ENCODE measurements around the gene ARL3.
"Not testable (repeated sequence)": the region's sequence is repeated elsewhere in the genome, so short reads cannot be mapped to it uniquely, and the experiment has no call there.

Gene ARL3

GRCh38 chr10:102668326-102669107 is 45.7 kb downstream of the ARL3 start:
- Histone ChIP-seq H3K27ac (ENCODE audit: low read depth, low read length) (no peak overlapping the region), H3K9ac (ENCODE audit: low read length) (no peak overlapping the region), H3K27me3 (ENCODE audit: control insufficient read depth in 1 of 2, insufficient read depth in 2 of 2, low read length in 2 of 2) (no peaks in the 10 kb centered on the region), H3K4me3 (ENCODE audit: low read depth in 1 of 2, low read length in 2 of 2) (no peak overlapping the region), H3K9me3 (ENCODE audit: low read length) (no peaks in the 10 kb centered on the region), H3K4me1 (ENCODE audit: insufficient read depth, low read length) (peaks cover 2% of the 10 kb centered on the region), H3K36me3 (ENCODE audit: insufficient read depth, low read length) (no peaks in the 10 kb centered on the region)

DNA sequence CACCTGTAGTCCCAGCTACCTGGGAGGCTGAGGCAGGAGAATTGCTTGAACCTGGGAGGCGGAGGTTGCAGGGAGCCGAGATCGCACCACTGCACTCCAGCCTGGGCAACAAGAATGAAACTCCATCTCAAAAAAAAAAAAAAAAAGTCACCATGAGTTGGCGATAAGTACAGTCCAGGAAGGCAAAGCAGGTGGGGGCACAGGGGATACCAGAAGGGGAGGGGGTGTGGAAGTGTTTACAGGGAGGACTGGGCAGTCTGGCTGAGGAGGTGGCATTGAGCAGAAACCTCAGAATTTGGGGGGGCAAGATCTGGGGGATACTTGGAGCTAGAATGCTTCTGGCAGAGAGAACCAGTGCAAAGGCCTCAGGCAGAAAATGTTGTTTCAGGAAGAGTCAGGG is 46.8 kb downstream of the ARL3 start:
- H3K4me1 ChIP-seq (ENCODE audit: insufficient read depth, low read length); H3K9me3 ChIP-seq (ENCODE audit: low read length); H3K36me3 ChIP-seq (ENCODE audit: insufficient read depth, low read length); H3K27ac ChIP-seq (ENCODE audit: low read depth, low read length); H3K9ac ChIP-seq (ENCODE audit: low read length); H3K4me3 ChIP-seq (ENCODE audit: low read depth in 1 of 2, low read length in 2 of 2); H3K27me3 ChIP-seq (ENCODE audit: control insufficient read depth in 1 of 2, insufficient read depth in 2 of 2, low read length in 2 of 2): not testable (repeated sequence)

DNA sequence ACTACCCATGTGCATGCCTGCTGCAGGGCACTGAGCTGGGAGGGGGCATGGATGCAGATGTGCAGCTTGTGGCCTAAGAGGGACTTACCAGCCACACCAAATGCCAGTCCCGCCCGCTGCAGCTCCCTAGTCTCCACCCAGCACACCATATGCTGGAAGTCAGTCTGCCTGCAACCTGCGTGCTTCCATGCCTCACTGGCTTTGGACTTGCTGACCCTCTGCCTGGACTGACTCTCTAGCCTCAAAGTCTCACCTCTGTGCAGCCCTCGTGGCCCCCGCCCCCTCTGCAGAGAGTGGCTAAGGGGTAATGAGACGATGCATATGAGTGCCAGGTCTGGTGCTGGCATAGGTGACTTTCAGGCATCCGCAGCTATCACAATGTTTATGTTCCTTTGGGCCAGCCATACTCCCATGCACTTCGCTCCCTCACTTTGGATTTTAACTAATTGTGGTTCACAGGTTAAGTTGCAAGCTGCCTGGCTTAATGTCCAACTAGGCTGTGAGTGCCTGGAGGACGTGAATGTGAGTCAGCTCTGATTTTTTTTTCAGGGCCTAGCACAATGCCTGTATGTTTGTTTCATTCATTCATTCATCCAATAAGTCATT is 48.2 kb downstream of the ARL3 start:
- Histone ChIP-seq H3K27ac (ENCODE audit: low read depth, low read length) (no peak overlapping the region), H3K4me3 (ENCODE audit: low read depth in 1 of 2, low read length in 2 of 2) (no peak overlapping the region), H3K9me3 (ENCODE audit: low read length) (no peaks in the 10 kb centered on the region), H3K9ac (ENCODE audit: low read length) (no peak overlapping the region), H3K36me3 (ENCODE audit: insufficient read depth, low read length) (no peaks in the 10 kb centered on the region), H3K4me1 (ENCODE audit: insufficient read depth, low read length) (peaks cover 7% of the 10 kb centered on the region), H3K27me3 (ENCODE audit: control insufficient read depth in 1 of 2, insufficient read depth in 2 of 2, low read length in 2 of 2) (no peaks in the 10 kb centered on the region)

- peaks cover 13% of the 10 kb centered on the region for H3K4me1 ChIP-seq (ENCODE audit: insufficient read depth, low read length)
- no peak overlapping the region for H3K4me3 ChIP-seq (ENCODE audit: low read depth in 1 of 2, low read length in 2 of 2)
- H3K36me3 ChIP-seq (ENCODE audit: insufficient read depth, low read length) = peaks cover 16% of the 10 kb centered on the region
- no peak overlapping the region for H3K27ac ChIP-seq (ENCODE audit: low read depth, low read length)
- no peak overlapping the region for H3K9ac ChIP-seq (ENCODE audit: low read length)
- H3K27me3 ChIP-seq (ENCODE audit: control insufficient read depth in 1 of 2, insufficient read depth in 2 of 2, low read length in 2 of 2) = no peaks in the 10 kb centered on the region
- no peaks in the 10 kb centered on the region for H3K9me3 ChIP-seq (ENCODE audit: low read length)
Observed at GRCh38 chr10:102661658-102662028, 52.6 kb downstream of the ARL3 start.

- Histone ChIP-seq H3K36me3 (ENCODE audit: insufficient read depth, low read length) (peaks cover 22% of the 10 kb centered on the region), H3K9ac (ENCODE audit: low read length) (no peak overlapping the region), H3K4me1 (ENCODE audit: insufficient read depth, low read length) (peaks cover 13% of the 10 kb centered on the region), H3K27ac (ENCODE audit: low read depth, low read length) (no peak overlapping the region), H3K27me3 (ENCODE audit: control insufficient read depth in 1 of 2, insufficient read depth in 2 of 2, low read length in 2 of 2) (no peaks in the 10 kb centered on the region), H3K4me3 (ENCODE audit: low read depth in 1 of 2, low read length in 2 of 2) (no peak overlapping the region), H3K9me3 (ENCODE audit: low read length) (no peaks in the 10 kb centered on the region)
Observed at GRCh38 chr10:102660888-102661657, 53.1 kb downstream of the ARL3 start.

DNA sequence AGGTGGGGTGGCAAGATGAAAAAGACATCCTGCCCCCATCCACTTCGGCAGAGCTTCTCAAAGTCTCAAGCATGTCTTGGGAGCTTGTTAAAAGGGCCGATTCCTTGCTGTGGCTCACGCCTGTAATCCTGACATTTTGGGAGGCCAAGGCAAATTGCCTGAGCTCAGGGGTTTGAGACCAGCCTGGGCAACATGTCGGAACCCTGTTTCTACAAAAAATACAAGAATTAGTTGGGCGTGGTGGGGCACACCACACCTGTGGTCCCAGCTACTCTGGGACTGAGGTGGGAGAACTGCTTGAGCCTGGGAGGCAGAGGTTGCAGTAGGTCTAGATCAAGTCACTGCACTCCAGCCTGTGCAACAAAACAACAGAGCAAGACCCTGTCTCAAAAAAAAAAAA is 55.4 kb downstream of the ARL3 start:
- H3K27ac ChIP-seq (ENCODE audit: low read depth, low read length) = no peak overlapping the region
- H3K4me3 ChIP-seq (ENCODE audit: low read depth in 1 of 2, low read length in 2 of 2) = no peak overlapping the region
- no peaks in the 10 kb centered on the region for H3K9me3 ChIP-seq (ENCODE audit: low read length)
- H3K36me3 ChIP-seq (ENCODE audit: insufficient read depth, low read length) = peaks cover 42% of the 10 kb centered on the region
- no peaks in the 10 kb centered on the region for H3K27me3 ChIP-seq (ENCODE audit: control insufficient read depth in 1 of 2, insufficient read depth in 2 of 2, low read length in 2 of 2)
- H3K4me1 ChIP-seq (ENCODE audit: insufficient read depth, low read length) = peaks cover 13% of the 10 kb centered on the region
- no peak overlapping the region for H3K9ac ChIP-seq (ENCODE audit: low read length)

- H3K9ac ChIP-seq (ENCODE audit: low read length) = no peak overlapping the region
Observed at GRCh38 chr10:102657984-102658724, 56.0 kb downstream of the ARL3 start.

GRCh38 chr10:102657451-102657850 is 56.7 kb downstream of the ARL3 start:
- Histone ChIP-seq H3K9me3 (ENCODE audit: low read length) (no peaks in the 10 kb centered on the region), H3K36me3 (ENCODE audit: insufficient read depth, low read length) (peaks cover 53% of the 10 kb centered on the region), H3K9ac (ENCODE audit: low read length) (no peak overlapping the region), H3K27ac (ENCODE audit: low read depth, low read length) (no peak overlapping the region), H3K27me3 (ENCODE audit: control insufficient read depth in 1 of 2, insufficient read depth in 2 of 2, low read length in 2 of 2) (no peaks in the 10 kb centered on the region), H3K4me3 (ENCODE audit: low read depth in 1 of 2, low read length in 2 of 2) (no peak overlapping the region), H3K4me1 (ENCODE audit: insufficient read depth, low read length) (peaks cover 13% of the 10 kb centered on the region)

More at GRCh38 chr10:102657984-102658724, 56.0 kb downstream of the ARL3 start:
- no peaks in the 10 kb centered on the region for H3K9me3 ChIP-seq (ENCODE audit: low read length)
- no peak overlapping the region for H3K4me3 ChIP-seq (ENCODE audit: low read depth in 1 of 2, low read length in 2 of 2)
- no peaks in the 10 kb centered on the region for H3K27me3 ChIP-seq (ENCODE audit: control insufficient read depth in 1 of 2, insufficient read depth in 2 of 2, low read length in 2 of 2)
- H3K4me1 ChIP-seq (ENCODE audit: insufficient read depth, low read length) = peaks cover 13% of the 10 kb centered on the region
- peaks cover 49% of the 10 kb centered on the region for H3K36me3 ChIP-seq (ENCODE audit: insufficient read depth, low read length)
- H3K27ac ChIP-seq (ENCODE audit: low read depth, low read length) = no peak overlapping the region

- H3K27me3 ChIP-seq (ENCODE audit: control insufficient read depth in 1 of 2, insufficient read depth in 2 of 2, low read length in 2 of 2) = no peaks in the 10 kb centered on the region
- no peak overlapping the region for H3K9ac ChIP-seq (ENCODE audit: low read length)
- peaks cover 55% of the 10 kb centered on the region for H3K36me3 ChIP-seq (ENCODE audit: insufficient read depth, low read length)
- peaks cover 19% of the 10 kb centered on the region for H3K4me1 ChIP-seq (ENCODE audit: insufficient read depth, low read length)
- no peak overlapping the region for H3K27ac ChIP-seq (ENCODE audit: low read depth, low read length)
- no peaks in the 10 kb centered on the region for H3K9me3 ChIP-seq (ENCODE audit: low read length)
- no peak overlapping the region for H3K4me3 ChIP-seq (ENCODE audit: low read depth in 1 of 2, low read length in 2 of 2)
Observed at GRCh38 chr10:102656791-102657371, 57.3 kb downstream of the ARL3 start.

DNA sequence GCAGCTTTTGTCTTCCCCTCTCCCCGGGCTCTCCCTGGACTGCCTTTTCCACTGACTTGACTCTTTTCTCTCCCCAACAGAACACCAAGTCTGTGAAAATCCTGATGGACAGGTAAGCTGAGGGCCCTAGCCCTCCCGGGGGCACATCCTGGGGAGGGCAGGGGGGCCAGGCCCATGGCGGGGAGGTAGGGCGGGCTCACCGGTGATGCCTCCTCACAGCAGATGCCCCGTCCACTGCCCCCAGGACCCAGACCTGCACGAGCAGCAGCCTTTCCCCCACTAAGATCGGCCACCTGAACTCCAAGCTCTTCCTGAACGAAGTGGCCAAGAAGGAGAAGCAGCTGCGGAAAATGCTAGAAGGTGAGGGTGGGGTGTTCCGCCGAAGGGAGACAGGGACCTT is 58.2 kb downstream of the ARL3 start:
- Histone ChIP-seq H3K27me3 (ENCODE audit: control insufficient read depth in 1 of 2, insufficient read depth in 2 of 2, low read length in 2 of 2) (no peaks in the 10 kb centered on the region), H3K36me3 (ENCODE audit: insufficient read depth, low read length) (peaks cover 63% of the 10 kb centered on the region), H3K4me1 (ENCODE audit: insufficient read depth, low read length) (peaks cover 21% of the 10 kb centered on the region), H3K9me3 (ENCODE audit: low read length) (no peaks in the 10 kb centered on the region), H3K27ac (ENCODE audit: low read depth, low read length) (no peak overlapping the region), H3K9ac (ENCODE audit: low read length) (no peak overlapping the region), H3K4me3 (ENCODE audit: low read depth in 1 of 2, low read length in 2 of 2) (no peak overlapping the region)

GRCh38 chr10:102654969-102655368 is 59.2 kb downstream of the ARL3 start:
- Histone ChIP-seq H3K36me3 (ENCODE audit: insufficient read depth, low read length) (peaks cover 64% of the 10 kb centered on the region), H3K27ac (ENCODE audit: low read depth, low read length) (no peak overlapping the region), H3K4me3 (ENCODE audit: low read depth in 1 of 2, low read length in 2 of 2) (no peak overlapping the region), H3K4me1 (ENCODE audit: insufficient read depth, low read length) (peaks cover 24% of the 10 kb centered on the region), H3K27me3 (ENCODE audit: control insufficient read depth in 1 of 2, insufficient read depth in 2 of 2, low read length in 2 of 2) (no peaks in the 10 kb centered on the region), H3K9me3 (ENCODE audit: low read length) (no peaks in the 10 kb centered on the region), H3K9ac (ENCODE audit: low read length) (no peak overlapping the region)
